ENCODE results near the gene THOC5.
"Not testable (repeated sequence)": the region's sequence is repeated elsewhere in the genome, so short reads cannot be mapped to it uniquely, and the experiment has no call there.

Gene THOC5

DNA sequence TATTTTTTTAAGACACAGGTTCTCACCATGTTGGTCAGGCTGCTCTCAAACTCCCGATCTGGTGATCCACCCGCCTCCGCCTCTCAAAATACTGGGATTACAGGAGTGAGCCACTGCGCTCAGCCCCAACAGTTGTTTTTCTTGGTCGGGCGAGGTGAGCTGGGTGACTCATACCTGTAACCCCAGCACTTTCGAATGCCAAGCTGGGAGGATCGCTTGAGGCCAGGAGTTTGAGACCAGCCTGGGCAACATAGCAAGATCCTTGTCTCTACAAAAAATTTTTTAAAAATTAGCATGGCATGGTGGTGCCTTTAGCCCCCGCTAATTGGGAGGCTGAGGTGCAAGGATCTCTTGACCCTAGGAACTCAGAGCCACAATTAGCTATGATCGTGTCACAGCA, 42.9 kb upstream of the THOC5 start:
- H3F3A ChIP-seq (ENCODE audit: low read depth): no peaks in the 10 kb centered on the region

DNA sequence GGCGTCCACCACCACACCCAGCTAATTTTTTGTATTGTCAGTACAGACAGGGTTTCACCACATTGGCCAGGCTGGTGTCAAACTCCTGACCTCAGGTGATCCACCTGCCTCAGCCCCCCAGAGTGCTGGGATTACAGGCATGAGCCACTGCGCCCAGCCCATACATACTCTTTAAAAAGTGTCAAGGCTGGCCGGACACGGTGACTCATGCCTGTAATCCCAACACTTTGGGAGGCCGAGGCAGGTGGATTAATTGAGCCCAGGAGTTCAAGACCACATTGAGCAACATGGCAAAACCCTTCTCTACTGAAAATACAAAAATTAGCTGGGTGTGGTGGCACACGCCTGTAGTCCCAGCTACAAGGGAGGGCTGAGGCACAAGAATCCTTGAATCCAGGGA, 40.9 kb upstream of the THOC5 start:
- H3K4me3 ChIP-seq (ENCODE audit: low read length, poor library complexity, severe bottlenecking); H3K9ac ChIP-seq (ENCODE audit: low read depth, low read length, poor library complexity, severe bottlenecking): not testable (repeated sequence)

More for the DNA sequence above, 42.9 kb upstream of the THOC5 start:
- no peaks in the 10 kb centered on the region for H3K9me3 ChIP-seq (ENCODE audit: insufficient read depth, low read depth, low read length)
- TF ChIP-seq, protein P1, sequence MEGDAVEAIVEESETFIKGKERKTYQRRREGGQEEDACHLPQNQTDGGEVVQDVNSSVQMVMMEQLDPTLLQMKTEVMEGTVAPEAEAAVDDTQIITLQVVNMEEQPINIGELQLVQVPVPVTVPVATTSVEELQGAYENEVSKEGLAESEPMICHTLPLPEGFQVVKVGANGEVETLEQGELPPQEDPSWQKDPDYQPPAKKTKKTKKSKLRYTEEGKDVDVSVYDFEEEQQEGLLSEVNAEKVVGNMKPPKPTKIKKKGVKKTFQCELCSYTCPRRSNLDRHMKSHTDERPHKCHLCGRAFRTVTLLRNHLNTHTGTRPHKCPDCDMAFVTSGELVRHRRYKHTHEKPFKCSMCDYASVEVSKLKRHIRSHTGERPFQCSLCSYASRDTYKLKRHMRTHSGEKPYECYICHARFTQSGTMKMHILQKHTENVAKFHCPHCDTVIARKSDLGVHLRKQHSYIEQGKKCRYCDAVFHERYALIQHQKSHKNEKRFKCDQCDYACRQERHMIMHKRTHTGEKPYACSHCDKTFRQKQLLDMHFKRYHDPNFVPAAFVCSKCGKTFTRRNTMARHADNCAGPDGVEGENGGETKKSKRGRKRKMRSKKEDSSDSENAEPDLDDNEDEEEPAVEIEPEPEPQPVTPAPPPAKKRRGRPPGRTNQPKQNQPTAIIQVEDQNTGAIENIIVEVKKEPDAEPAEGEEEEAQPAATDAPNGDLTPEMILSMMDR (conservative IDR thresholded peaks at IDR 0.05; ENCODE audit: low read length): no peak
- no peak for TF ChIP-seq EZH2phosphoT487 (IDR thresholded peaks at IDR 0.05; ENCODE audit: borderline replicate concordance)
- no peak overlapping the region for H3K4me3 ChIP-seq (ENCODE audit: low read length, poor library complexity, severe bottlenecking)
- no peak overlapping the region for H3K4me2 ChIP-seq (ENCODE audit: low read depth, low read length, poor library complexity, severe bottlenecking)
- H2AFZ ChIP-seq (ENCODE audit: low read length): no peak overlapping the region
- H3K79me2 ChIP-seq (ENCODE audit: insufficient read depth, low read length): no peaks in the 10 kb centered on the region
- no peaks in the 10 kb centered on the region for H4K20me1 ChIP-seq (ENCODE audit: insufficient read depth, low read length, poor library complexity, severe bottlenecking)
- H3K9me2 ChIP-seq (replicated peaks; ENCODE audit: low read depth, low read length): no peaks in the 10 kb centered on the region
- H3K9ac ChIP-seq (ENCODE audit: low read depth, low read length, poor library complexity, severe bottlenecking): no peak overlapping the region
- H3K36me3 ChIP-seq (ENCODE audit: insufficient read depth, low read length): no peaks in the 10 kb centered on the region
- H3K27me3 ChIP-seq (ENCODE audit: insufficient read depth, low read length, poor library complexity, severe bottlenecking): no peaks in the 10 kb centered on the region
- no peaks in the 10 kb centered on the region for H3K4me1 ChIP-seq (ENCODE audit: insufficient read depth, low read length, poor library complexity, severe bottlenecking)

DNA sequence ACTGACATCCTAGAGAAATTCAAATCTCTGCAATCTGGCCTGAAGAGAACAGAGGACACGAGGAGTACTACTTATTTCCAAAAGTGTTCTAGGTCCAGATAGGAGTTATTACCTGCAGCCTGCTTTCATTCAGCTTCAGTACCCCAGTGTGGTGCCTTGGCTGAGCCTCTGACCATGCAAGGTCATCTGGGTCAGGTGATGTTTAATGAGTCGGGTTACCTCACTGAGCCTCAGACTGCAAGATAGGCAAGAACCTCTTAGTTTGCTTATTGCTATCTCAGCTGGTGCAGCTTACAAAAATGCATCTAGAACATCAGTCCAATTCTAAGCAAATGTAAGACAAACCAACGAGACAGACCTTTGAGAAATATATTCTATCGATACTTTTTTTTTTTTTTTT, 40.4 kb upstream of the THOC5 start:
- Histone ChIP-seq H3K36me3 (ENCODE audit: insufficient read depth, low read length) (no peaks in the 10 kb centered on the region), H3K79me2 (ENCODE audit: insufficient read depth, low read length) (no peaks in the 10 kb centered on the region), H4K20me1 (ENCODE audit: insufficient read depth, low read length, poor library complexity, severe bottlenecking) (no peaks in the 10 kb centered on the region), H3K9me3 (ENCODE audit: insufficient read depth, low read depth, low read length) (no peaks in the 10 kb centered on the region), H3K9me2 (replicated peaks; ENCODE audit: low read depth, low read length) (no peaks in the 10 kb centered on the region), H3K27me3 (ENCODE audit: insufficient read depth, low read length, poor library complexity, severe bottlenecking) (no peaks in the 10 kb centered on the region), H3K4me1 (ENCODE audit: insufficient read depth, low read length, poor library complexity, severe bottlenecking) (no peaks in the 10 kb centered on the region), H3K4me3 (ENCODE audit: low read length, poor library complexity, severe bottlenecking) (no peak overlapping the region), H2AFZ (ENCODE audit: low read length) (no peak overlapping the region), H3K9ac (ENCODE audit: low read depth, low read length, poor library complexity, severe bottlenecking) (no peak overlapping the region), H3F3A (ENCODE audit: low read depth) (no peaks in the 10 kb centered on the region), H3K4me2 (ENCODE audit: low read depth, low read length, poor library complexity, severe bottlenecking) (no peak overlapping the region)
- no peak for TF ChIP-seq EZH2phosphoT487 (IDR thresholded peaks at IDR 0.05; ENCODE audit: borderline replicate concordance)
- TF ChIP-seq, protein P1 (conservative IDR thresholded peaks at IDR 0.05; ENCODE audit: low read length): no peak

More for the DNA sequence above, 40.9 kb upstream of the THOC5 start:
- not testable (repeated sequence) for H3F3A ChIP-seq (ENCODE audit: low read depth); H2AFZ ChIP-seq (ENCODE audit: low read length); H4K20me1 ChIP-seq (ENCODE audit: insufficient read depth, low read length, poor library complexity, severe bottlenecking); H3K27me3 ChIP-seq (ENCODE audit: insufficient read depth, low read length, poor library complexity, severe bottlenecking); H3K9me2 ChIP-seq (replicated peaks; ENCODE audit: low read depth, low read length); H3K4me2 ChIP-seq (ENCODE audit: low read depth, low read length, poor library complexity, severe bottlenecking); H3K79me2 ChIP-seq (ENCODE audit: insufficient read depth, low read length); H3K4me1 ChIP-seq (ENCODE audit: insufficient read depth, low read length, poor library complexity, severe bottlenecking); H3K36me3 ChIP-seq (ENCODE audit: insufficient read depth, low read length); H3K9me3 ChIP-seq (ENCODE audit: insufficient read depth, low read depth, low read length)

DNA sequence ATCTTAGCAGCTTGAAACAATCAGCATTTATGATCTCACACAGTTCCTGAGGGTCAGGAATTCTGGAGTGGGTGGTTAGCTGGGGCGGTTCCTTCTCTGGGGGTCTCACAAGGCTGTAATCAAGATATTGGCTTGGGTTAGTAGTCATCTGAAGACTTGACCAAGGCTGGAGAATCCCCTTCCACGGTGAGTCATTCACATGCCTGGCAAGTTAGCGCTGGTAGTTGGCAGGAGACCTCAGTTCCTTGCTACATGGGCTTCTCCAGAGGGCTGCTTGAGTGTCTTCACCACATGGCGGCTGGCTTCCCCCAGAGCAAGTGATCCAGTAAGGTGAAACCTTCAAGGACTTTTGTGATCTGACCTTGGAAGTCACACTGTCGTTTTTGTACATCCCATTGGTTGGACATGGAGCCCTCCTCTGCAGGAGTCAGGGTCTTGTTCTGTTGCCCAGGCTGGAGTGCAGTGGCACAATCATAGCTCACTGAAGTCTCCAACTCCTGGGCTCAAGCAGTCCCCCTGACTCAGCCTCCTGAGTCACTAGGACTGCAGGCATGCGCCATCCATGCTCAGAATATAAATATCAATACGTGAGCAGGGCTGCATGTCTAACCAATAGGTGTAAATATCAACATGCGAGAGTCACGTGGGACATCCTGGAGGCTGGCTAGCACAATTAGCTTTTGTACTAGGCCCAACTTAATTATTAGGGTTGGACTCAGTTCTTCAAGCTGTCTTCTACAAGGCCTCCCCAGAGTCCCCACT, 34.6 kb upstream of the THOC5 start:
- no peak overlapping the region for H3K4me3 ChIP-seq (ENCODE audit: low read length, poor library complexity, severe bottlenecking)
- H2AFZ ChIP-seq (ENCODE audit: low read length): no peak overlapping the region

DNA sequence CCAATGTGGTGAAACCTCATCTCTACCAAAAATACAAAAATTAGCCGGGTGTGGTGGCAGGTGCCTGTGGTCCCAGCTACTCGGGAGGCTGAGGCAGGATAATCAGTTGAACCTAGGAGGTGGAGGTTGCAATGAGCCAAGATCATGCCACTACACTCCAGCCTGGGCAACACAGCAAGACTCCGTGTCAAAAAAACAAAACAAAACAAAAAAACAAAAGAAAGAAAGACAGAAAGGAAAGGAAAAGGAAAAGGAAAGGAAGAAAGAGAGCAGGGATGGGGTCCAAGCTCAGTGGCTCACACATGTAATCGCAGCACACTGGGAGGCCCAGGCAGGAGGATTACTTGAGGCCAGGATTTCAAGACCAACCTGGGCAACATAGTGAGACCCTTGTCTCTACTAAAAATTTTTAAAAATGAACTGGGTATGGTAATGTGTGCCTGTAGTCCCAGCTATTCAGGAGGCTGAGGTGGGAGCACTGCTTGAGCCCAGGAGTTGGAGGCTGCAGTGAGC, 32.7 kb upstream of the THOC5 start:
- H3K27me3 ChIP-seq (ENCODE audit: insufficient read depth, low read length, poor library complexity, severe bottlenecking); H3K9ac ChIP-seq (ENCODE audit: low read depth, low read length, poor library complexity, severe bottlenecking); H3K4me2 ChIP-seq (ENCODE audit: low read depth, low read length, poor library complexity, severe bottlenecking); H3K36me3 ChIP-seq (ENCODE audit: insufficient read depth, low read length); H4K20me1 ChIP-seq (ENCODE audit: insufficient read depth, low read length, poor library complexity, severe bottlenecking); H3K79me2 ChIP-seq (ENCODE audit: insufficient read depth, low read length); H3K9me3 ChIP-seq (ENCODE audit: insufficient read depth, low read depth, low read length); H3K4me3 ChIP-seq (ENCODE audit: low read length, poor library complexity, severe bottlenecking); H2AFZ ChIP-seq (ENCODE audit: low read length); H3F3A ChIP-seq (ENCODE audit: low read depth); H3K9me2 ChIP-seq (replicated peaks; ENCODE audit: low read depth, low read length): not testable (repeated sequence)
- peaks cover 11% of the 10 kb centered on the region for H3K4me1 ChIP-seq (ENCODE audit: insufficient read depth, low read length, poor library complexity, severe bottlenecking)

More for the DNA sequence above, 34.6 kb upstream of the THOC5 start:
- no peaks in the 10 kb centered on the region for H3K9me2 ChIP-seq (replicated peaks; ENCODE audit: low read depth, low read length)
- H3K4me2 ChIP-seq (ENCODE audit: low read depth, low read length, poor library complexity, severe bottlenecking): no peak overlapping the region
- no peaks in the 10 kb centered on the region for H3F3A ChIP-seq (ENCODE audit: low read depth)
- H3K36me3 ChIP-seq (ENCODE audit: insufficient read depth, low read length): no peaks in the 10 kb centered on the region
- no peak overlapping the region for H3K9ac ChIP-seq (ENCODE audit: low read depth, low read length, poor library complexity, severe bottlenecking)
- H3K79me2 ChIP-seq (ENCODE audit: insufficient read depth, low read length): no peaks in the 10 kb centered on the region
- H4K20me1 ChIP-seq (ENCODE audit: insufficient read depth, low read length, poor library complexity, severe bottlenecking): no peaks in the 10 kb centered on the region
- no peak for TF ChIP-seq EZH2phosphoT487 (IDR thresholded peaks at IDR 0.05; ENCODE audit: borderline replicate concordance)
- TF ChIP-seq, protein P1 (conservative IDR thresholded peaks at IDR 0.05; ENCODE audit: low read length): no peak
- H3K27me3 ChIP-seq (ENCODE audit: insufficient read depth, low read length, poor library complexity, severe bottlenecking): no peaks in the 10 kb centered on the region
- H3K4me1 ChIP-seq (ENCODE audit: insufficient read depth, low read length, poor library complexity, severe bottlenecking): no peaks in the 10 kb centered on the region
- H3K9me3 ChIP-seq (ENCODE audit: insufficient read depth, low read depth, low read length): no peaks in the 10 kb centered on the region
